HepG2 (cell line): Measurements from ENCODE around the gene ACTR3. TPM values are rescaled to one million over a fixed set of nuclear protein-coding genes. Genes with fewer than 3 reads are reported as not detected.

ENCODE experiments used
- ATAC-seq: fragments of 200-7000 bp; cut with Tn5 transposase; 3 replicates; pipeline ENCODE4 v1.9.1; 2020; ENCODE audit warnings: mild to moderate bottlenecking, moderate library complexity
- BruUV-seq: library from RNA; stranded (reverse); fragments of 400-500 nt; replicated peaks from 2 replicates; lab custom pipeline; 2021; lab: Mats Ljungman, UMichigan
- CTCF ChIA-PET: fragments of 300-600 bp; formaldehyde crosslinking; extraction: SDS; loops from one replicate; lab custom pipeline; 2021; ENCODE audit warnings: low total read pairs, inconsistent platforms, low intra/inter-chr PET ratio; lab: Yijun Ruan, JAX
- POLR2A ChIA-PET: fragments of 350-600 bp; sonication (Branson Sonifier 250); formaldehyde crosslinking; loops from one replicate; lab custom pipeline; 2020; ENCODE audit warnings: antibody characterized with exemption, inconsistent platforms; lab: Yijun Ruan, JAX
- DNase-seq: peaks from one replicate; pipeline ENCODE4 v3.0.0-alpha.2; 2015; ENCODE audit warnings: low spot score
- FAIRE-seq: peaks from 3 replicates; lab custom pipeline; 2011; peaks lifted over from hg19 to GRCh38; lab: Jason Lieb, UNC
- H2AFZ ChIP-seq: one replicate; pipeline ENCODE4 v1.6.1; 2011; ENCODE audit warnings: low read length, inconsistent platforms
- H3K27ac ChIP-seq: fragments of 300-600 bp; 3 replicates; pipeline ENCODE4 v1.8.0; 2011; ENCODE audit warnings: mixed run types, mild to moderate bottlenecking, mixed read lengths, low read length, inconsistent platforms; ENCODE audit not compliant: insufficient read depth; ENCODE audit errors: extremely low read length
- H3K27me3 ChIP-seq, 2 experiments: fragments of 200-600 bp in 1 of 2; 2 replicates in 1 of 2; 3 replicates in 1 of 2; pipeline versions ENCODE4 v1.6.0 to v1.8.0; 2011; ENCODE audit warnings: low read length in 2 of 2, mild to moderate bottlenecking in 2 of 2, moderate library complexity in 2 of 2, inconsistent platforms in 1 of 2; ENCODE audit not compliant: insufficient read depth in 2 of 2, control insufficient read depth in 1 of 2
- H3K36me3 ChIP-seq, 2 experiments: fragments of 200-600 bp in 1 of 2; replicated peaks in 1 of 2; 2 replicates in 1 of 2; 3 replicates in 1 of 2; pipeline versions ENCODE4 v1.5.1 to v1.8.0; 2011; ENCODE audit warnings: low read length in 2 of 2, inconsistent platforms in 1 of 2; ENCODE audit not compliant: insufficient read depth in 2 of 2, control insufficient read depth in 1 of 2
- H3K4me1 ChIP-seq: 2 replicates; pipeline ENCODE4 v1.5.1; 2012; ENCODE audit warnings: low read length, inconsistent platforms; ENCODE audit not compliant: insufficient read depth
- H3K4me2 ChIP-seq: 2 replicates; pipeline ENCODE4 v1.6.0; 2011; ENCODE audit warnings: low read depth, low read length, inconsistent platforms
- H3K4me3 ChIP-seq, 3 experiments: fragments of 200-600 bp in 1 of 3; sonication (generic), shearing (Covaris generic) in 1 of 3; replicated peaks in 1 of 3; 2 replicates each; pipeline ENCODE4 v1.5.1; 2011 to 2016; ENCODE audit warnings: low read length in 3 of 3, inconsistent platforms in 2 of 3, low read depth in 2 of 3, mild to moderate bottlenecking in 2 of 3, control low read depth in 1 of 3, mixed read lengths in 1 of 3; ENCODE audit not compliant: insufficient read depth in 1 of 3
- H3K79me2 ChIP-seq: one replicate; pipeline ENCODE4 v1.6.1; 2011; ENCODE audit warnings: low read length, inconsistent platforms; ENCODE audit not compliant: insufficient read depth
- H3K9ac ChIP-seq: 2 replicates; pipeline ENCODE4 v1.6.0; 2011; ENCODE audit warnings: mild to moderate bottlenecking, low read depth, low read length, inconsistent platforms; ENCODE audit not compliant: insufficient read depth
- H3K9me3 ChIP-seq: 2 replicates; pipeline ENCODE4 v1.5.1; 2012; ENCODE audit warnings: mild to moderate bottlenecking, low read length
- H4K20me1 ChIP-seq: 2 replicates; pipeline ENCODE4 v1.6.0; 2011; ENCODE audit warnings: inconsistent platforms, mild to moderate bottlenecking, low read length, moderate library complexity; ENCODE audit not compliant: insufficient read depth
- CHD4 ChIP-seq: fragments of 200-600 bp; sonication (generic); IDR thresholded peaks from 2 replicates; pipeline ENCODE4 v1.7.0; 2017; ENCODE audit warnings: mild to moderate bottlenecking, low read length, borderline replicate concordance
- GPN1 ChIP-seq: sonication (generic); formaldehyde crosslinking; IDR thresholded peaks from 2 replicates; pipeline ENCODE4 v1.5.1; 2020; ENCODE audit warnings: missing genetic modification reagents, borderline replicate concordance
- KAT2B ChIP-seq: fragments of 150-350 bp; IDR thresholded peaks from 2 replicates; pipeline ENCODE4 v1.6.1; 2014; ENCODE audit warnings: low read depth, low read length, borderline replicate concordance
- MBD4 ChIP-seq: IDR thresholded peaks from 2 replicates; pipeline ENCODE4 v1.6.1; 2012; ENCODE audit warnings: low read length, inconsistent platforms, borderline replicate concordance
- SKI ChIP-seq: fragments of 450-650 bp; IDR thresholded peaks from one replicate; pipeline ENCODE4 v1.6.1; 2018; ENCODE audit warnings: mild to moderate bottlenecking; ENCODE audit not compliant: partially characterized antibody
- SP5 ChIP-seq: IDR thresholded peaks from 2 replicates; pipeline ENCODE4 v1.6.1; 2016; ENCODE audit warnings: low read depth, borderline replicate concordance
- ZBTB40 ChIP-seq, 2 experiments: fragments of 450-650 bp in 1 of 2; sonication (generic) in 1 of 2; formaldehyde crosslinking in 1 of 2; IDR thresholded peaks; 2 replicates each; pipeline versions ENCODE4 v1.6.1 to v1.8.0; 2016 to 2022; ENCODE audit warnings: antibody characterized with exemption in 1 of 2, mild to moderate bottlenecking in 1 of 2, missing genetic modification reagents in 1 of 2
- ZNF530 ChIP-seq: sonication (generic); formaldehyde crosslinking; IDR thresholded peaks from 2 replicates; pipeline ENCODE4 v1.5.0; 2020; ENCODE audit warnings: low read depth, mild to moderate bottlenecking, missing genetic modification reagents
- ZNF605 ChIP-seq: sonication (generic); formaldehyde crosslinking; IDR thresholded peaks from 2 replicates; pipeline ENCODE4 v1.8.0; 2022; ENCODE audit warnings: mild to moderate bottlenecking, missing genetic modification reagents
- WGBS: methylation state at CpG from one replicate; pipeline ENCODE4 v1.1.6; 2017; ENCODE audit warnings: low lambda C conversion rate; 5-methylcytosine and 5-hydroxymethylcytosine counted together
- in situ Hi-C: cut with HindIII; loops from 2 replicates; pipeline ENCODE4 v1.10.0; 2017; ENCODE audit warnings: low pct_unique_long_range_greater_than_20kb; ENCODE audit not compliant: extremely low pct_ligation_motif_present
- intact Hi-C: fragments of 100-400 bp; cut with micrococcal nuclease; formaldehyde crosslinking; loops from one replicate; pipeline ENCODE4 v1.10.0; 2022; ENCODE audit not compliant: unreplicated experiment
- polyA plus RNA-seq, 8 experiments: library from polyadenylated mRNA; depleted of rRNA in 3 of 8; stranded (reverse) in 7 of 8; unstranded in 1 of 8; fragments of >200 nt; fragmentation: Illumina TruSeq in 4 of 8; extraction: Trizol in 4 of 8; gene quantifications; 2 replicates each; pipeline versions ENCODE4 v1.2.1 to v1.2.3, GENCODE V29; 2011 to 2016; ENCODE audit warnings: low read depth in 4 of 8, missing spikeins in 1 of 8, mixed read lengths in 1 of 8; ENCODE audit not compliant: insufficient read depth in 1 of 8
- total RNA-seq, 5 experiments: library from RNA; depleted of rRNA; stranded (reverse); fragments of >200 nt; fragmentation: Illumina TruSeq; extraction: Trizol; gene quantifications; 2 replicates each; pipeline ENCODE4 v1.2.3, GENCODE V29; 2016; ENCODE audit warnings: low read depth in 1 of 5

Gene ACTR3
- total and polyA plus RNA-seq, 2 of the 13 experiments (the other 11 are each of a cell fraction or from before 2014, with no cell fraction given) = 123 to 225 TPM

GRCh38 chr2:113978524-113979190 is 88.8 kb downstream of the ACTR3 start:
- Histone ChIP-seq H3K79me2 (no peaks in the 10 kb centered on the region), H3K4me2 (peak overlapping the region; percentile 74), H4K20me1 (no peaks in the 10 kb centered on the region), H3K9me3 (no peaks in the 10 kb centered on the region), H3K9ac (peak overlapping the region; percentile 89), H3K36me3 (no peaks in the 10 kb centered on the region), H3K27me3 (no peaks in the 10 kb centered on the region), H2AFZ (no peak overlapping the region), H3K4me1 (peaks cover 82% of the 10 kb centered on the region), H3K27ac (peak overlapping the region; percentile 97), H3K4me3 (peak overlapping the region in 2 of 3 experiments; percentile 7 to 41; a peak in 2 of 6 replicates)
- in situ Hi-C loops = loop anchor here (5.0 kb wide), 1 partner anchor 574 kb away; no protein-coding TSS in a partner anchor
- CTCF ChIA-PET = interaction anchor here (1.3 to 4.3 kb wide), 3 partner anchors 13 to 573 kb away, joined by 3 to 70 read pairs (median 8); no protein-coding TSS in a partner anchor
- ATAC-seq (no peak), DNase-seq (no peak), FAIRE-seq (no peak)
- TSS peak; percentile 89 for BruUV-seq
- WGBS = 29% methylated on average over 20 of the region's 20 CpGs
- intact Hi-C loops = loop anchor here (1.0 to 5.0 kb wide), 6 partner anchors 13 to 573 kb away; no protein-coding TSS in a partner anchor
- POLR2A ChIA-PET = interaction anchor here (0.7 to 5.0 kb wide), 16 partner anchors 8 to 573 kb away, joined by 3 to 103 read pairs (median 4); partner anchors contain the start of genes ACTR3 and SLC35F5
- TF ChIP-seq ZNF530 (CRISPR knock-in tag) (no peak), SKI (no peak), MBD4 (no peak), CHD4 (0 out of 2 replicates have a peak, but pooled peaks have one; percentile 23), SP5 (CRISPR knock-in tag) (no peak), ZBTB40 (IDR thresholded peaks at IDR 0.05) (no peak), ZBTB40 (CRISPR knock-in tag; IDR thresholded peaks at IDR 0.05) (0 out of 2 replicates have a peak, but pooled peaks have one; percentile 12), GPN1 (CRISPR knock-in tag) (no peak), ZNF605 (CRISPR knock-in tag) (no peak; the same call in 1 of the 2 replicates), KAT2B (no peak)
